LNCaP clone FGC (cell line): ENCODE measurements around the gene SCRN2.

Source experiments
- DNase-seq: peaks from one replicate; pipeline ENCODE4 v3.0.0-alpha.2; 2011; ENCODE audit warnings: low read depth
- H3K4me3 ChIP-seq: 2 replicates; pipeline ENCODE4 v1.5.1; 2011; ENCODE audit warnings: mild to moderate bottlenecking, low read depth, low read length, control low read depth
- TF ChIP-seq, protein P1 (sequence below): IDR thresholded peaks from 2 replicates; pipeline ENCODE4 v1.5.1; 2012; ENCODE audit warnings: mild to moderate bottlenecking; ENCODE audit not compliant: control insufficient read depth, insufficient read depth; ENCODE audit errors: extremely low read depth

SCRN2 gene

DNA sequence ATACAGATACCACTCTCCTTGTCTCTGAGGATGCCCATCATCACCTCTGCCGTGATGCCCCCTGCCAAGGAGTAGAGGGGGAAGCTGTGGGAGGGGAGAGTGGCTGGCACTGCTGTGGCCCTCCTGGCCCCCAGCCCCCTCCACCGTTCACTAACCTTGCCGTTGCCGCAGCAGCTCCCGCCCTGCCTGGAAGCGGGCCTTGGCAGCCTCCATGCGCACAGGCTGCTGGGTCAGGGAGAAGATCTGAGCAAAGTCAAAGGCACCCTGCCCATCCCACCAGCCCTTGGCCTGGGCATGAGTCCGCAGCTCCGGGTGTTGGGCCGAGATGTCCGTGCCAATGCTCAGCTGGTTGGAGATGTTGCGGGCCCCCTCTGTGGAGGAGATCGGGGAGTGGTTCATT, 2.4 kb downstream of the SCRN2 start:
- no peak overlapping the region for H3K4me3 ChIP-seq
- no peak for DNase-seq
- TF ChIP-seq, protein P1, sequence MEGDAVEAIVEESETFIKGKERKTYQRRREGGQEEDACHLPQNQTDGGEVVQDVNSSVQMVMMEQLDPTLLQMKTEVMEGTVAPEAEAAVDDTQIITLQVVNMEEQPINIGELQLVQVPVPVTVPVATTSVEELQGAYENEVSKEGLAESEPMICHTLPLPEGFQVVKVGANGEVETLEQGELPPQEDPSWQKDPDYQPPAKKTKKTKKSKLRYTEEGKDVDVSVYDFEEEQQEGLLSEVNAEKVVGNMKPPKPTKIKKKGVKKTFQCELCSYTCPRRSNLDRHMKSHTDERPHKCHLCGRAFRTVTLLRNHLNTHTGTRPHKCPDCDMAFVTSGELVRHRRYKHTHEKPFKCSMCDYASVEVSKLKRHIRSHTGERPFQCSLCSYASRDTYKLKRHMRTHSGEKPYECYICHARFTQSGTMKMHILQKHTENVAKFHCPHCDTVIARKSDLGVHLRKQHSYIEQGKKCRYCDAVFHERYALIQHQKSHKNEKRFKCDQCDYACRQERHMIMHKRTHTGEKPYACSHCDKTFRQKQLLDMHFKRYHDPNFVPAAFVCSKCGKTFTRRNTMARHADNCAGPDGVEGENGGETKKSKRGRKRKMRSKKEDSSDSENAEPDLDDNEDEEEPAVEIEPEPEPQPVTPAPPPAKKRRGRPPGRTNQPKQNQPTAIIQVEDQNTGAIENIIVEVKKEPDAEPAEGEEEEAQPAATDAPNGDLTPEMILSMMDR, result no peak

- no peak overlapping the region for H3K4me3 ChIP-seq
- TF ChIP-seq, protein P1, result no peak
- no peak for DNase-seq
These were observed 3.6 kb downstream of the SCRN2 start for GRCh38 chr17:47837401-47838039.

DNA sequence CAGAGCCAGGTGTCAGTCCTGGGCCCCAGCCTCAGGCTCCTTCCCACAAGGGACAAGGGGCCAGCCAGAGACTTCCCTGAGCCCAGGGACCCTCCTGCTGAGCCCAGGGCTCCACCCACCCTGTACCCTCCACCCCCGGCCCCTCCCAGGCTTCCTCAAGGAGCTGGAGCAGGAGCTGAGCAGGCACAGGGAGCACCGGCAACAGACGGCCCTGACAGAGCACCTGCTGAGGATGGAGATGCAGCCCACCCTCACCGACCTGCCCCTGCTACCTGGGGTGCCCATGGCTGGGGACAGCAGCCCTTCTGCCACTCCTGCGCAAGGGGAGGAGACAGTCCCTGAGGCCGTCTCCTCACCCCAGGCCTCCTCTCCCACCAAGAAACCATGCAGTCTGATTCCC, 4.5 kb downstream of the SCRN2 start:
- TF ChIP-seq, protein P1, result no peak
- H3K4me3 ChIP-seq, result no peak overlapping the region
- no peak for DNase-seq

DNA sequence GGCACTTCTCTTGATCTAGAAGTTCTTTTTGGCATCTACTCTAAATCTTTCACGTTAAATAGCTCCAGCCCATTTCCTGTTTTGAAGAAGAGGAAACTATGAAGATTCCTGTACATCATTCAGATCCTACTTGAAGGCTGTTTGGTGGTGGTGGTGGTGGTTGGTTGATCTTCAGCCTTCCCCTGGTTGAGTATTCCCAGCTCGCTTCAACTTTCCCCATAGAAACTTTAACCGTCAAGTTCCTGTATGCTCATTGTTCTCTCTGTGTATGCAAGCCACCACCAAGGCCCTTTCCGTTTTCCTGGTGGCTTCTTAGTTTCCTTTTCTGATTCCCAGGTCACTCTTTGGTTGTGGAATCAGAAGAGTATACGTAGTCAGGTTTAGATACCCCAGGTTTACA, 6.3 kb downstream of the SCRN2 start:
- H3K4me3 ChIP-seq, result no peak overlapping the region
- no peak for DNase-seq
- TF ChIP-seq, protein P1, result no peak

- no peak for DNase-seq
- peak overlapping the region; percentile 98 for H3K4me3 ChIP-seq
- TF ChIP-seq, protein P1, result no peak
These were observed 9.1 kb downstream of the SCRN2 start for GRCh38 chr17:47831934-47832327.

GRCh38 chr17:47831003-47831933, 9.8 kb downstream of the SCRN2 start, which contains the start of the genes LRRC46 and MRPL10:
TSS of gene LRRC46 (plus strand) at chr17:47831670. CDS start at chr17:47831990, 320 bp downstream.
TSS of gene MRPL10 (minus strand) at chr17:47831541. CDS start at chr17:47831511, 30 bp downstream.
- peak within 1 kb of the TSS; percentile 98 for H3K4me3 ChIP-seq
- TF ChIP-seq, protein P1, result peak; percentile 52
- peak; percentile 71 for DNase-seq
